Muscle layer of duodenum (tissue), 2 donors: ENCODE data around the gene CDC6.

Source experiments
- H3K27ac ChIP-seq: one replicate; pipeline ENCODE4 v1.7.0; 2013; ENCODE audit warnings: mild to moderate bottlenecking, low read length
- H3K27me3 ChIP-seq: one replicate; pipeline ENCODE4 v1.7.0; 2013; ENCODE audit warnings: low read depth, mild to moderate bottlenecking, control low read depth, low read length
- H3K36me3 ChIP-seq, 2 donors: one replicate each; pipeline ENCODE4 v1.7.0; 2013; ENCODE audit warnings: low read length in 2 of 2, control low read depth in 1 of 2, mild to moderate bottlenecking in 1 of 2; ENCODE audit not compliant: insufficient read depth in 2 of 2, control insufficient read depth in 1 of 2
- H3K4me1 ChIP-seq, 2 donors: one replicate each; pipeline ENCODE4 v1.7.0; 2013; ENCODE audit warnings: low read length in 2 of 2, mild to moderate bottlenecking in 2 of 2, control low read depth in 1 of 2, moderate library complexity in 1 of 2; ENCODE audit not compliant: insufficient read depth in 2 of 2, control insufficient read depth in 1 of 2
- H3K4me3 ChIP-seq, 2 donors: one replicate each; pipeline ENCODE4 v1.7.0; 2013; ENCODE audit warnings: low read length in 2 of 2, low read depth in 1 of 2, mild to moderate bottlenecking in 1 of 2
- H3K9me3 ChIP-seq, 2 donors: one replicate each; pipeline ENCODE4 v1.7.0; 2013; ENCODE audit warnings: low read length in 2 of 2, control low read depth in 1 of 2, mild to moderate bottlenecking in 1 of 2; ENCODE audit not compliant: control insufficient read depth in 1 of 2
- donor health status: healthy.

CDC6 gene

DNA sequence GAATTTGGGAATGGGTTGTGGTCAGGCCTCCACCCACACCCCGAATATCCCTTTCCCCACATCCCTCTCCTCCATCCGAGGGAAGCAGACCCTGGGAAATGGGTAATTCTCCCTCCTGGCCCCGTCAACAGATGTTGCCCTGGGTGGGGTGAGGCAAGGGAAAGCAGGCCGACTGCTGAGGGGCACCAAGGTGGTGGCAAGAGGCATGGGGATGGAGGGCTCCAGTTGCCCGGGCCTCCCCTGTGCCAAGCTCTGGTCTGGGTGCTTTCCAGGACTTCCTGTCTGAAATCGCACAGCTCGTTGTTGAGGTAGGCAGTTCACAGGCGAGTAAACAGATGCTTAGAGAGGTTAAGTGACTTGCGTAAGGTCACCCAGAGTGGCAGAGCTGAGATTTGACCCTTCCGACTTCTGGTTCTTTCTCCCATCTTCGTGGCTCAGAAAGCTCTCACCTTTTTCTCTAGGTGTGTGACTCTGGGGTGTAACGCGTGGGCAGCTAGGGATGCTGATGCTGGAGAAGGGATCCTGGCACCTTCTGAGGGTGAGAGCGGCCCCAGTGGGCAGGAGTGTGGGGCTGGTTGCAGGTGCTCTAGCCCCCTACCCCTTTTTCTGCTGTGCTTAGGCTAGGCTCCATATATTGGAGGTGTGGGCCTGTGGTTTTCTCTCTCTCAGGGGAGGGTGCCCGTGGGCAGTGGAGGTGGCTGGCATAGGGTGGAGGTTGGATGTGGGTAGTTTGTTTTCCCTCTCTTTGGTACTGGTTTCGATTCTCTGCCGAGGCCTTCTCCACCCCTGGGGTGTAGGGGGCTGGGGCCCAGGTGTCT lies 38.5 kb downstream of the CDC6 start:
- peaks cover 65 to 91% of the 10 kb centered on the region in 2 donors for H3K4me1 ChIP-seq
- peak overlapping the region; percentile 61 for H3K27ac ChIP-seq
- H3K4me3 ChIP-seq = peak overlapping the region in 1 of 2 donors; percentile 18
- H3K27me3 ChIP-seq = no peaks in the 10 kb centered on the region
- no peaks in the 10 kb centered on the region for H3K9me3 ChIP-seq
- H3K36me3 ChIP-seq = peaks cover 0 to 14% of the 10 kb centered on the region in 2 donors

DNA sequence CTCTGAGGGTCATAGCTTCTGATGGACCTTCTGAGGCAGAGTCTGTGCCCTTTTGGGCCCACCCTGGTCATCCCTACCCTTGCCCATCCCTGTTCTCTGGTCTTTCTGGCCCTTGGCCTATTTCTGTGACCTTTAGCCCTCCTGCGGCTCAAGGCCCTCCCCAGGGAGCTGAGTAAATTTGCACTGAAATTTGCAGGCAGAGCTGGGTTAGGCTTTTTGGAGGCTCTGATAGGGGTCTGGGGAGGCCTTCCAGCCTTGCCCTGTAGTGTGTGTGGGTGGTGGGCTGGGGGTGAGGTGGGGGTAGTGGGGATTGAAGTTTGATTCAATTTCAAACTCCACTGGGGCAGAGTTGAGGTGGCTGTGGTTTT lies 39.1 kb downstream of the CDC6 start:
- H3K4me3 ChIP-seq = peak overlapping the region in 1 of 2 donors; percentile 18
- no peaks in the 10 kb centered on the region for H3K9me3 ChIP-seq
- H3K27ac ChIP-seq = peak overlapping the region; percentile 61
- no peaks in the 10 kb centered on the region for H3K27me3 ChIP-seq
- H3K36me3 ChIP-seq = peaks cover 0 to 18% of the 10 kb centered on the region in 2 donors
- peaks cover 68 to 91% of the 10 kb centered on the region in 2 donors for H3K4me1 ChIP-seq

DNA sequence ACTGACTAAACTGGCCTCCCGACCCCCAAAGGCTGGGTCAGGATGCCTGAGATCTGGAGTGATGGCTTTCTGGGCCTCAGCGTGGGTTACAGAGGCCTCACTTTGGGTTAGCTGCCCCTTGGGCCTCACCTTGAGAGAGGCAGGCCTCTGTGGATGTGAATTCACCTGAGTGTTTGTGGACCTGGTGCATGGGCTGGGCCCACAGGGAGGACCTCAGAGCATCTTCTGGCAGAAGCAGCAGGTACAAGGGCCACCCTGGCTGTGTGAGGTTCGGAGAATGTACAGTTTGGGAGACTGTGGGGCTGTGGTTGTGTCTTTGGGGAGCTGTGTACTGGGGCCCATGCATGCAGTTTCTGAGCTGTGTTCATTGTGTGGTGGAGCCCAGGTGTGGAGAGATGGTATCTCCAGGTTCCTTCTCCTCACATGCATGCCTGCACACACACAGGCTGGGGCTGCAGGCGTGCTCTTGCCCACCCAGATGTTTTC lies 39.6 kb downstream of the CDC6 start:
- Histone ChIP-seq H3K4me3 (no peak overlapping the region), H3K4me1 (peaks cover 67 to 91% of the 10 kb centered on the region in 2 donors), H3K27me3 (no peaks in the 10 kb centered on the region), H3K36me3 (peaks cover 0 to 16% of the 10 kb centered on the region in 2 donors), H3K9me3 (no peaks in the 10 kb centered on the region), H3K27ac (peak overlapping the region; percentile 61)

DNA sequence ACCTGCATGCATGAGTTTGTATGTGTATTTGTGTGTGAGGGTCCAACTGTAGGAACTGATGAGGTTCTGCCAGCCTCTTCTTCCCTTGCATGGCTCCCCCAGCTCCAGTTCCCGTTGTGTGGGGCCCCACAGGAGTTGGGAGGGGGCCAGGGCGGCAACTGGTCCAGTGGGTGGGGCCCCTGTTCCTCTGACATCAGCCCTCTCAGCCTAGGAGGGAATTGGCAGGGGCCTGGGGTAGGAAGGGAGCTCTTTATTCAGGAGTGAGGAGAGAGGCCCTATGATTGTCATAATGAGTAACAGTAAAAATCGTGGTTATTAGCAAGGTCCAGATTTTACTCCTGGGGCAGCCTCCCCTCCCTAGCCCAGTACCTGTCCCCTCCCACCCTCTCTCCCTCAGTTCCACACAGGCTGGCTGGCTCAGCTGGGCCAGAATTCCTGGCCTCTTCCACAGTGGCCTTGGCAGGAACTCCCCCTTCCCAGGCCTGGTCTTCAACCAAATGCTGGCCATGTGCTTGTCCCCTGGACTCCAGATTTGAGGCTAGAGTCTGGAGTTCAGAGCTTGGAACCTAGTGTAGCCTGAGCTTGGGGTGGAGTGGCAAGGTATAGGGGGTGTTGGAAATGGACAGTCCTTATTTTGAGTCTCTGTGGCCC lies 40.2 kb downstream of the CDC6 start:
- H3K27ac ChIP-seq = peak overlapping the region; percentile 72
- H3K9me3 ChIP-seq = no peaks in the 10 kb centered on the region
- peaks cover 70 to 92% of the 10 kb centered on the region in 2 donors for H3K4me1 ChIP-seq
- H3K4me3 ChIP-seq = no peak overlapping the region
- peaks cover 0 to 11% of the 10 kb centered on the region in 2 donors for H3K36me3 ChIP-seq
- no peaks in the 10 kb centered on the region for H3K27me3 ChIP-seq

DNA sequence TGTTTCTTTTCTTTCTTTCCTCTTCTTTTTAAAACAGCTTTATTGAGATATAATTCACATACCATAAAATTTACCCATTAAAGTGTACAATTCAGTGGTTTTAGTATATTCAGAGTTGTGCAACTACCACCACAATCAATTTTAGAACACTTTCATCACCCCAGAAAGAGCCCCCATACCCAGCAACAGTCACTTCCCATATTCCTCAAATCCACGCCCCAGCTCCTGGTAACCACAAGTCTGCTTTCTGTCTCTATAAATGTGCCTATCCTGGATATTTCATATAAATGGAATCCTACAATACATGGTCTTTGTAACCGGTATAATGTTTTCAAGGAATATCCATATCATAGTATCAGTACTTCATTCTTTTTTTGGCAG lies 40.7 kb downstream of the CDC6 start:
- H3K9me3 ChIP-seq = no peaks in the 10 kb centered on the region
- no peaks in the 10 kb centered on the region for H3K27me3 ChIP-seq
- peaks cover 65 to 91% of the 10 kb centered on the region in 2 donors for H3K4me1 ChIP-seq
- H3K36me3 ChIP-seq = peaks cover 0 to 6% of the 10 kb centered on the region in 2 donors
- no peak overlapping the region for H3K4me3 ChIP-seq
- H3K27ac ChIP-seq = peak overlapping the region; percentile 72

DNA sequence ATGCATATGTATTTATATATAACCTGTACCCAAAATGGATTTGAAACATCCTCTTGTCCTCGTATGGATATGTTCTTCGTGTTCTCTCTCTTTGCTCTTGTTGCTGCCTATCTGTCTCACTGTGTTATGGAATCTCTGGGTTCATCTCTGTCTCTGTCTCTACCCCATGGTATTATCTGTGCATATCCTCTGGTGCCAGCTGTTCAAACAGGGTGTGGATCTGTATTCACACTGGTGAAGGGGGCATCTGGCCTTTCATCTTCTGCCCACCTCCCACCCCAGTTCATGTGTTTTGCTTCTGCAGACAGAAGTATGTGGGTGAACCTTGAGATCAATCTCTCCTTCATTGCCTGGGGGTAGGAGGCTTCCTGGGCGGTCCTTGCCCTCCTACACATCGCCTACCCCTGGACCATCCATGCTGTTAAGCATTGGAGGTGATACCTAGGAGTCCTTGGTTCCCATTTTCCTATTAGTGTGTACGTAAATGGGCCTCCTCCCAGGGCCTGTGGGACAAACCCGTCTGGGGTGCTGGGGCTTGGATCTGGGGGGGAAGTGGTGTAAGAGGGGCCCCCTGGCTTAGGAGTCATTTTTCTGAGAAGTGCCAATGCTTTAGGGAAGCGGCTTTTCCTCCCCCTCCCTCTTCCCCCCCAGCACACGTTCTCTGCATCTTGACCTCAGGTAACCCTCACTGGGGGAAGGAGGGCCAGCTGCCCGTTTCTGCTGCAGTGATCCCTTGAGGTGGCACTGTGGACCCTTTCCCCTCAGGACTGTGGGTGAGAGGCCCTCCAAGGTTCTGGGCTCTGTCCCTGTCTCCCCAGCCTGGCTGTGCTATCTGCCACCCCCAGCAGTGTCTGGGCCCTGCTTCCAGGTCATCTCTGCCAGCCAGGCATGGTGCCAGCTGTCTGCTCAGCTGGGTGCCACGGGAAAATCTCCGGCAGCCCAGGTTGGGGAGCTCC lies 42.4 kb downstream of the CDC6 start:
- H3K27ac ChIP-seq = peak overlapping the region; percentile 31
- peaks cover 62 to 93% of the 10 kb centered on the region in 2 donors for H3K4me1 ChIP-seq
- H3K4me3 ChIP-seq = peak overlapping the region in 1 of 2 donors; percentile 52
- peaks cover 0 to 6% of the 10 kb centered on the region in 2 donors for H3K36me3 ChIP-seq
- no peaks in the 10 kb centered on the region for H3K27me3 ChIP-seq
- H3K9me3 ChIP-seq = no peaks in the 10 kb centered on the region

DNA sequence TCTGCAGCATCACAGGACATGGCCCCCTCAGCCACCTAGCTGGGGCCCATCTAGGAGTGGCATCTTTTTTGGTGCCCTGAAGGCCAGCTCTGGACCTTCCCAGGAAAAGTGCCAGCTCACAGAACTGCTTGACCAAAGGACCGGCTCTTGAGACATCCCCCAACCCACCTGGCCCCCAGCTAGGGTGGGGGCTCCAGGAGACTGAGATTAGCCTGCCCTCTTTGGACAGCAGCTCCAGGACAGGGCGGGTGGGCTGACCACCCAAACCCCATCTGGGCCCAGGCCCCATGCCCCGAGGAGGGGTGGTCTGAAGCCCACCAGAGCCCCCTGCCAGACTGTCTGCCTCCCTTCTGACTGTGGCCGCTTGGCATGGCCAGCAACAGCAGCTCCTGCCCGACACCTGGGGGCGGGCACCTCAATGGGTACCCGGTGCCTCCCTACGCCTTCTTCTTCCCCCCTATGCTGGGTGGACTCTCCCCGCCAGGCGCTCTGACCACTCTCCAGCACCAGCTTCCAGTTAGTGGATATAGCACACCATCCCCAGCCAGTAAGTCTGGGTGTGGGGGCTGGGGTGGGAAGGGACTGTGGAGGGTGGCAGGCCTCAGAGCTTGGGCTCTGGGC lies 43.3 kb downstream of the CDC6 start:
- peaks cover 0 to 6% of the 10 kb centered on the region in 2 donors for H3K36me3 ChIP-seq
- no peaks in the 10 kb centered on the region for H3K27me3 ChIP-seq
- H3K4me3 ChIP-seq = peak overlapping the region in 1 of 2 donors; percentile 52
- H3K9me3 ChIP-seq = no peaks in the 10 kb centered on the region
- peaks cover 61 to 94% of the 10 kb centered on the region in 2 donors for H3K4me1 ChIP-seq
- peak overlapping the region; percentile 31 for H3K27ac ChIP-seq

DNA sequence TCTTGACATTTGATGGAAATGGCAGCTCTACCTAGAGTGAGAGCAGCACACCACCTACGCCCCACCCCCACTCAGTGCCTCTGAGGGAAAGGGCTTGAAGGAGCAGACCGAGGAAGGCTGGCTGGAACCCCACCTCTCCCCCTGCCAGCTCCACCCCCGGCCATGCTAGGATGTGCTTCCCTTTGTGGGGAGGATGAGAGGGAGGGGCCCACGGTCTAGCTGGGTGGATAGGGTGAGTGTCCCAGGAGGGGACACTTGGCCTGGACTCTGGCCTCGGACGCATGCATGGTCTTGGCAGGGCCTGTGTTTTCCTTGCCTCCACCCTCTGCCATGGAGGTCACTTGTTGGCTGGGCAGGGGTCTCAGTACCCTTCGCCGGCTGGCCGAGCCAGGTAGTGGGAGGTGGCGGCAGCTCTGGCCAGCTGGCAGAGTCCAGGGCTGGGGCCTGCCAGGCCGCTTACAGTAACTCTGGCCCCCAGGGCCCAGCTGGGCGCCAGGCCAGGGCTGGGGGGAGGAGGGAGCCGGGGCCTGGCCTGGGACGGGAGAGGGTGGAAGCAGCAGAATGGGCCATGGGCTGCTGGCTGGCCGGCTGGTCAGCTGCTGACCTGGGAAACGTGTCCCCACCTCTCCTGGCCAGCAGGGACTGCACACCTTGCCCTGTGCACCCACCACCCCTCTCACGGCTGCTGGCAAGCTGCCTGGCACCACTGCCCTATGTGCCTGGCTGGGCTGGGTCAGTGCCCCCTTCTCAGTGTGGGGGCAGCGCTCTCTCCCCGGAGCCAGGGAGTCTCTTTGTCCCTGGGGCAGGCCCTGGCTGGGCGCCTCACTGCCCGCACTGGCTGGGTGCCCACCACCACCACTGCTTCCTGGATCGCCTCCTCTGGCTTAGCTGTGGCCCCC lies 44.3 kb downstream of the CDC6 start:
- Histone ChIP-seq H3K9me3 (no peaks in the 10 kb centered on the region), H3K36me3 (peaks cover 0 to 6% of the 10 kb centered on the region in 2 donors), H3K27ac (peak overlapping the region; percentile 72), H3K4me3 (peak overlapping the region in 1 of 2 donors; percentile 52), H3K27me3 (no peaks in the 10 kb centered on the region), H3K4me1 (peaks cover 52 to 85% of the 10 kb centered on the region in 2 donors)

DNA sequence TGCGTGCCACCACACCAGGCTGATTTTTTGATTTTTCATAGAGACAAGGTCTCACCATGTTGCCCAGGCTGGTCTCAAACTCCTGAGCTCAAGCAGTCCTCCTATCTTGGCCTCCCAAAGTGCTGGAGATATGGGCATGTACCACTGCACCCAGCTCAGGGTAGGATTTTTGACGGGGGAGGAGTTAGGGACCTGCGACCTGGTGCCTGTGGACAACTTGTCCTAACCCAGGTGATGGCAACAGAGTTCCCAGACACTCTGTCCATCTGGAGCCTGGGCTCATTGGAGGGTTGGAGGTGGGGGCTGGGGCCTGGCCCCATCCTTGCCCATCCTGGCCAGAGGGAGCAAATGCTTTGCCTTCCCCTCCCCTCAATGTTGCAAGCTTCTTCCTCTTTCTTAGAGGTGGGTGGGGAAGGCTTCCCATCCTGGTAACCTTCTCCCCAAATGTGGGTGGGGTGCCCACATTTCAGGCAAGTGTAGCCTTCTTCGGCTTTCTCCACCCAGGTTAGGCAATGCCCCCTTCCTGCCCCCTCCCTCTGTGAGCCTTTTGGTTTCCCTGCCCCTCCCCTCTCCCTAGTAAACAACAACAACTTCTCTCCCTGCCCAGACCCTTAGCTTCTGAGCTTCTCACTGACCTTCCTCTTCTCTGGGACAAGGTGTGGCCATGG lies 46.2 kb downstream of the CDC6 start:
- no peaks in the 10 kb centered on the region for H3K9me3 ChIP-seq
- H3K4me3 ChIP-seq = no peak overlapping the region
- H3K4me1 ChIP-seq = peaks cover 37 to 74% of the 10 kb centered on the region in 2 donors
- peaks cover 0 to 6% of the 10 kb centered on the region in 2 donors for H3K36me3 ChIP-seq
- H3K27ac ChIP-seq = no peak overlapping the region
- no peaks in the 10 kb centered on the region for H3K27me3 ChIP-seq
